ENCODE results near the gene SYT17.
"Not testable (repeated sequence)": the region's sequence is repeated elsewhere in the genome, so short reads cannot be mapped to it uniquely, and the experiment has no call there.

SYT17 gene

GRCh38 chr16:19173649-19174383 is 5.8 kb downstream of the SYT17 start:
- no peak for DNase-seq (ENCODE audit: low read depth in 3 of 3, low spot score in 1 of 3)

GRCh38 chr16:19174478-19174877 is 6.4 kb downstream of the SYT17 start:
- no peak for DNase-seq (ENCODE audit: low read depth in 3 of 3, low spot score in 1 of 3)

DNA sequence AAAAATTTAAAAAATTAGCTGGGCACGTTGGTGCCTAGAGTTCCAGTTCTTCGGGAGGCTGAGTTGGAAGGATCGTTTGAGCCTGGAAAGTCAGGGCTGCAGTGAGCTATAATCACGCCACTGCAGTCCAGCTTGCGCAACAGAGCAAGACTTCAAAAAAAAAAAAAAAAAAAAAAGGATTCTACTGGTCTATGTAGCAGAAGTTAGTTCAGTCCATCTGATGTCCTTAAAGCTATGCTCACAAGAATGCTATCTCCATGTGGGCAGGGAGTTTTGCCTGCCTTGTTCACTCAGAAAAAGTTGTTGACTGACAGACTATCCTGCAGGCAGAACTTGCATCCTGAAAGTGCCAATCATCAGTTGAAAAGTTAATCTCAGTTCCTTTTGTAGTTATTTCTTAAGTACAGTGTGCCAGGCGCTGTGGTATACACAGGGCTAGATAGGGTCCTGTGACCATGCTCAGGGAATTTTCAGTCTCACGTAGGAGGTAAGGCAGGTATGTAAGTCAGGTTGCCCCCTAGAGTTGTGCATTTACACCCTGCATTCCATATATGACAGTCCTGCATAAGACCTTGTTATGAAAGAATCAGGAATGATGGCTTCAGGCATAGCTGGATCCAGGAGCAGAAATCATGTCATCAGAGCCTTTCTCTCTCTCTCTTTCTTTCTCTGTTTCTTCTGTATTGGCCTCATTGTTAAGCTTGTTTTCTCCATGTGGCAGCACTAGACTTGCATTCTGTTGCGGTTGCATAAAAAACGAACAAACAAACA is 7.6 kb downstream of the SYT17 start:
- DNase-seq (ENCODE audit: low read depth in 3 of 3, low spot score in 1 of 3) = no peak

- DNase-seq (ENCODE audit: low read depth in 3 of 3, low spot score in 1 of 3) = no peak
Measured at GRCh38 chr16:19177111-19177739, 9.2 kb downstream of the SYT17 start.

DNA sequence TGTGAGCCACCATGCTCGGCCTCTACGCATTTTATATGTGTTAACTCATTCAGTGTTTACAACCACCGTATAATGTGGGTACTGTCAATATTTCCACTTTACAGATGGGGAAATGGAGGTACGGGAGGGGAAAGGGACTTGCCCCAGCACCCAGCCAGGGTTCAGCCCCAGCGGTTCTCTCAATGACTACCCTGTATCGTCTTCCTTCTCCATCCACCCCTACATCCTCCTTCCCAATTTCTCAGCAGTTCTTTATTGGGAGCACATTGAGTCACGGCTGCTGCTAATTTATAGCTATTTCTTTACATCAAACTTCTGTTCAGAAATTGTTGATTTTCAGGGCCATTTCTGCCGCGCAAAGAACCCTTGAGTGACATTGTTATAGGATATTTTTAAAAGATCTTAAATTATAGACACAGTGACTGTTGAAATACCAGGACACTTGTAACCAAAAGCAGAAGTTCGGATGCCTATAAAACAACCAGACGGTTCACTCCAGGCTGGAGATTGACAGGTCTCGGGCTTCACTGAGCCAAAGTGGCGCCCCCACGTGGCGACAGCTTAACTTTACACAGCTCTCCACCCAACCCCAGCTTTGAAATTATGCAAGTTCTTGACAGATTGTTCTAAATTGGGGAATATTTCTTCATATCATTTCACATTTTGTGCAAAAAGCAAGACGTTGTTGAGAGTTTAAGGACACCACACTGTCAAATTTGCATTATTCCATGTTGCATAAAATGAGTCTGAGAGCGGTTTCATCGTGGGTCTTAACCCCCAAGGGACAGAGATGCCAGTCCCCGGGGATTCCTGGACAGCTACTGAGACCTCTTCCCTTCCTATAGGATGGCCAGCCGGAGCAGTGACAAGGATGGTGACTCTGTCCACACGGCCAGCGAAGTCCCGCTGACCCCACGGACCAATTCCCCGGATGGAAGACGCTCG is 11.8 kb downstream of the SYT17 start:
- peak in 1 of 3 donors; percentile 3 for DNase-seq (ENCODE audit: low read depth in 3 of 3, low spot score in 1 of 3)

DNA sequence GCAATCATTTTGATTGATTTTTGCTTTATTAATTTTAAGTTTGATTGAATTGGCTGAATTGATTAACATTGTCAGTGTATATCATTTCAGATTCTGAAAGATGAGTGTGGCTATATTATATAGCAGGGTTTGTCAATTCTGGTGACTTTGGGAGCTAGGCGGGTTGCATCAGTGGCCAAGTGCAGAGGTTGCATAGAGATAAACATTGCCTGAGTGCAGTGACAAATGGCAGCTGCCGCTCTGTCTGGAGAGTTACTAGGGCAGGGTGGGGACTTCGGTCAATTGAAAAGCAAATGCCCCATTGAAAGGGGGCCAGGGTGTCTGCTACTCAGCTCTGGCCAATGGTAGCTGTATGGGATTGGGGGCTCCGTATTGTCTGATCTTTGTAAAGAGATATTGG is 12.7 kb downstream of the SYT17 start:
- no peak for DNase-seq (ENCODE audit: low read depth in 3 of 3, low spot score in 1 of 3)

- no peak for DNase-seq (ENCODE audit: low read depth in 3 of 3, low spot score in 1 of 3)
Measured at GRCh38 chr16:19182481-19182880, 14.4 kb downstream of the SYT17 start.

DNA sequence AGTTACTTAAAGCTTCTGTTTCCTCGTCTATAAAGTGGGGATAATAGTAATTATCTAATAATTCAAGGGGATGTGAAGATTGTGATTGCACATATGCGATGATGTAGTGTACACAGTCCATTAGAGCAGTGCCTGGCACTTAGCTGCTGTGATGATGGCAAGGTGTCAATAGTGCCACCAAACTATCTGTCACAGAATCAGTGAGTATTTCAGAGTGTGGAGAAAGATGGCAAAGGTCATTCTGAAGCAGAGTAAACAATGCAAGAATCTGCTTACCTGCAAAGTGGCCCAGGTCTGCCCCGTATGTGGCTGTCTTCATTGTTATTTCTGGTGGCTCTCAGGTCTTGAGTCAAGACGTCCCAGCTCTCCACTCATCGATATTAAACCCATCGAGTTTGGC is 15.1 kb downstream of the SYT17 start:
- no peak for DNase-seq (ENCODE audit: low read depth in 3 of 3, low spot score in 1 of 3)

- no peak for DNase-seq (ENCODE audit: low read depth in 3 of 3, low spot score in 1 of 3)
Measured at GRCh38 chr16:19184823-19185509, 16.9 kb downstream of the SYT17 start.

- DNase-seq (ENCODE audit: low read depth in 3 of 3, low spot score in 1 of 3) = no peak
Measured at GRCh38 chr16:19185510-19185851, 17.4 kb downstream of the SYT17 start.

GRCh38 chr16:19186408-19186807 is 18.4 kb downstream of the SYT17 start:
- DNase-seq (ENCODE audit: low read depth in 3 of 3, low spot score in 1 of 3) = no peak

DNA sequence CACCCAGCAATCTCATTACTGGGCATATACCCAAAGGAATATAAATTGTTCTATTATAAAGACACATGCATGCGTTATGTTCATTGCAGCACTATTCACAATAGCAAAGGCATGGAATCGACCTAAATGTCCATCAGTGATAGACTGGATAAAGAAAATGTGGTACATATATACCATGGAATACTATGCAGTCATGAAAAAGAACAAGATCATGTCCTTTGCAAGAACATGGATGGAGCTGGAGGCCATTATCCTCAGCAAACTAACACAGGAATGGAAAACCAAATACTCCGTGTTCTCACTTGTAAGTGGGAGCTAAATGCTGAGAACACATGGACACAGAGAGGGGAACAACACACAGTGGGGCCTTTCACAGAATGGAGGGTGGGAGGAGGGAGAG is 19.9 kb downstream of the SYT17 start:
- DNase-seq (ENCODE audit: low read depth in 3 of 3, low spot score in 1 of 3) = not testable (repeated sequence)

- DNase-seq (ENCODE audit: low read depth in 3 of 3, low spot score in 1 of 3) = no peak
Measured at GRCh38 chr16:19188406-19188805, 20.4 kb downstream of the SYT17 start.

- DNase-seq (ENCODE audit: low read depth in 3 of 3, low spot score in 1 of 3) = no peak
Measured at GRCh38 chr16:19192865-19193264, 24.8 kb downstream of the SYT17 start.

GRCh38 chr16:19196871-19197270 is 28.8 kb downstream of the SYT17 start:
- no peak for DNase-seq (ENCODE audit: low read depth in 3 of 3, low spot score in 1 of 3)

DNA sequence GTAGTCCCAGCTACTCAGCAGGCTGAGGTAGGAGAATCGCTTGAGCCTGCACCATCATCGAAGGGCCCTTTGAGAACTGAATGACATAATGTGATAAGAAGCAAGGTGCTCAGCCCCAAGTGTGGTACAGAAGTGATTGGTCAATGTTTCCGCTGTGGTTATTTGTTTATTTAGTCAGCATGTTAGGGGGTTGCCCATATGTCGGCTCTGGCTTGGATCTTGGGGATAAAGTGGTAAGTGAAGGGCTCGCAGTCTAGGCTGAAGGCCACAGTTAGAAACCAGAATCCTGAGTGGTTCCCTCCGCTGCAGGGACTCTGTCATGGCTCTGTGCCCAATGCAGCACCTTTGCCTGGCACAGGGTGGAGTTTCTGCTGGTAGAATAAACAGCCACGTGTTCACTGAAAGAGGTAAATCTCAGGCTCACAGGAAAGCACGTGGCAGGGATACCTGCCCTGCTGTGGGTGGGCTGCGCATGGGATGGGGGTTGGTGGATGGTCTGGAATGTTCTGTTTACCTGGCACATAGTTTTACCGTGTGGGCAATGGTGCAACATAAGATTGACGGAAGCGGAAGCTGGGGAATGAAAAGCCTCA is 35.4 kb downstream of the SYT17 start:
- no peak for DNase-seq (ENCODE audit: low read depth in 3 of 3, low spot score in 1 of 3)

- no peak for DNase-seq (ENCODE audit: low read depth in 3 of 3, low spot score in 1 of 3)
Measured at GRCh38 chr16:19210280-19210924, 42.4 kb downstream of the SYT17 start.

- no peak for DNase-seq (ENCODE audit: low read depth in 3 of 3, low spot score in 1 of 3)
Measured at GRCh38 chr16:19210968-19211367, 42.9 kb downstream of the SYT17 start.

DNA sequence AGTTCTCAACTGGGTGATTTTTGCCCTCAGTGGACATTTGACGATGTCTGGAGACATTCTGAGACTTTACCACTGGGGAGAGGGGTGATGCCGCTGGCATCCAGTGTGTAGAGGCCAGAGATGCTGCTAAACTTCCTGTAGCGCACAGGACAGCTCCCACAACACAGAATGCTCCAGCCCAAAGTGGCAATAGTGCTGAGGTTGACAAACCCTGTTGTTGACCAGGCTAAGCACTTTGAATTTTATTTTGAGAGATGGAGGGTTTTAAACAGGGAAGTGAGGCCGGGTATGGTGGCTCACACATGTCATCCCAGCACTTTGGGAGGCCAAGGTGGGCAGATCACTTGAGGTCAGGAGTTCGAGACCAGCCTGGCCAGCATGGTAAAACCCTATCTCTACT is 44.0 kb downstream of the SYT17 start:
- DNase-seq (ENCODE audit: low read depth in 3 of 3, low spot score in 1 of 3) = no peak

DNA sequence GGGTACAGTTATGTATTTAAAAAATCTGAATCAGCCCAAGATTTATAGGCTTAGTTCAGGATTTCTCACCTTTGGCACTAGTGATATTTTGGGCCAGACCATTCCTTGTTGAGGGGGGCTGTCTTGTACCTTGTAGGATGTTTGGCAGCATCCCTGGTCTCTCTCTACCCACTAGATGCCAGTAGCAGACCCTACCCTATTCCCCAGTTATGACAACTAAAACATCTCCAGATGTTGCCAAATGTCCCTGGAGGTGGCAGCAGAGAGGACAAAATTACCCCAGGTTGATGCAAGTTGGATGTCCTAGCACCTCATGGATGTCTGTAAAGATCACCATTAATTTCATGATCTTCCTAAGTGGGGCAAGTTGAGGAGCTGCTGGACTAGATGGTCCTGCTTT is 45.8 kb downstream of the SYT17 start:
- no peak for DNase-seq (ENCODE audit: low read depth in 3 of 3, low spot score in 1 of 3)
